ENCODE measurements around the gene CEP350. TPM values are rescaled to one million over a fixed set of nuclear protein-coding genes. Genes with fewer than 3 reads are reported as not detected.
A peak's percentile ranks its signal among the peaks of the same experiment; 100 is the strongest.
"Not testable (repeated sequence)": the region's sequence is repeated elsewhere in the genome, so short reads cannot be mapped to it uniquely, and the experiment has no call there.

The CEP350 gene
- total RNA-seq, 1 donor, result 76.0 TPM

DNA sequence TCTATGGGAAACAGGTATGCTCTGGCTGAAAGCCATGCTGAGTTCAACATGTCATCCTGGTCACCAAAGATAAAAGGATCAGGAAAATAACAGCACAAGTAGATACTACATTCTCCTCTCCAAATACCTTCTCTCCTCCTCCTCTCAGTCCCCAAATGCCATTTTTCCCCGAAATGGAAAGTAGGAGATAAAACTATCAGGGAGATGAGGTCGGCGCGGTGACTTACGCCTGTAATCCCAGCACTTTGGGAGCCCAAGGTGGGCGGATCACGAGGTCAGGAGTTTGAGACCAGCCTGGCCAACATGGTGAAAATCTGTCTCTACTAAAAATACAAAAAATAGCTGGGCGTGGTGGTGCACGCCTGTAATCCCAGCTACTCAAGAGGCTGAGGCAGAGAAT, 179.1 kb downstream of the CEP350 start:
- peaks cover 39% of the 10 kb centered on the region for H3K4me1 ChIP-seq (ENCODE audit: insufficient read depth, low read length)
- not testable (repeated sequence) for H3K4me3 ChIP-seq (ENCODE audit: low read length); H3K27me3 ChIP-seq (ENCODE audit: insufficient read depth, low read length); H3K9me3 ChIP-seq (ENCODE audit: low read depth, low read length)

DNA sequence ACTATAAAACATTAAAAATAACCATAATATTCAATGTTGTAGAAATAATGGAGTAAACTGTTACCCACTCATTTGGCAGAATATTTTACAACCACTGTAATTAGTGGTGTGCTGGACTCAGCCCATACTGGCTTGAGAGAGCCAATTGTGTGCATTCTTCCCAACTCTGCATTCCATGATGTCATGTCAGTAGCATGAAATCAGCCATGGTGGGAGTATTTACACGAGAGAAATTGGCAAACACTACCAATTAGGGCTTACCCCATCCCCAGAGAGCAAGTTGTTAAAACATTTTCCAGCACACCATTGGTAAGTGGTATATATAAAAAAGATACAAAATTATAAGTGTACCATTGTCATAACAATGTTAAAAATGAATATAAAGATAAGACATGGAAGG, 180.9 kb downstream of the CEP350 start:
- H3K4me3 ChIP-seq (ENCODE audit: low read length), result no peak overlapping the region
- peaks cover 8% of the 10 kb centered on the region for H3K27me3 ChIP-seq (ENCODE audit: insufficient read depth, low read length)
- H3K9me3 ChIP-seq (ENCODE audit: low read depth, low read length), result no peaks in the 10 kb centered on the region
- H3K4me1 ChIP-seq (ENCODE audit: insufficient read depth, low read length), result peaks cover 26% of the 10 kb centered on the region

DNA sequence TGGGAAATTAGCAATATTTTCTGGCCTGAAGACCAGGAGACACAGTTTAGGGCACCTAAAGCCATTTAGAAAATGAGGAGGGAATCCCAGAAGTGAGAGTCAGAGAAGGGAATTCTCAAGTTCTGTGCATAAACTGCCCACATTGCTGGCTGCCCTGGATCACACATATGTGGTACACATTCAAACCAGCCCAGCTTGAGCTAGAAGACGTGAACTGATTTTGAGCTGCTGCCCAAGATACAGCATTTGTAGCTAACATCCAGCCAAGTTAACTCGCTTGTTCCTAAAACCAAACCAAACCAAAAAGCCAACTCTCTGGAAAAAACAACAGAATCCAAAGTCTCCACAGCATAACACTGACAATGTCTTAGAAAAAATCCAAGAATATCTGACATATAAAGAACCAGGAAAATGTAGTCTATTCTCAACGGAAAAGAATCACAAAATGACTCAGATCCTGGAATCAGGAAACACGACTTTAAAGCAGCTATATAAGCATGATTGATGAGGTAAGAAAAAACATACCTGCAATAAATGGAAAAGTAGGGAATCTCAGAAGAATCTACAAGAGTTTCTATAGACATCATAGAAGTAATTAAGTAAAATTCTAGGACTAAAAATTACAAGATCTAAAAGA, 181.8 kb downstream of the CEP350 start:
- Histone ChIP-seq H3K4me3 (ENCODE audit: low read length) (no peak overlapping the region), H3K9me3 (ENCODE audit: low read depth, low read length) (no peaks in the 10 kb centered on the region), H3K4me1 (ENCODE audit: insufficient read depth, low read length) (peaks cover 18% of the 10 kb centered on the region), H3K27me3 (ENCODE audit: insufficient read depth, low read length) (peaks cover 8% of the 10 kb centered on the region)

DNA sequence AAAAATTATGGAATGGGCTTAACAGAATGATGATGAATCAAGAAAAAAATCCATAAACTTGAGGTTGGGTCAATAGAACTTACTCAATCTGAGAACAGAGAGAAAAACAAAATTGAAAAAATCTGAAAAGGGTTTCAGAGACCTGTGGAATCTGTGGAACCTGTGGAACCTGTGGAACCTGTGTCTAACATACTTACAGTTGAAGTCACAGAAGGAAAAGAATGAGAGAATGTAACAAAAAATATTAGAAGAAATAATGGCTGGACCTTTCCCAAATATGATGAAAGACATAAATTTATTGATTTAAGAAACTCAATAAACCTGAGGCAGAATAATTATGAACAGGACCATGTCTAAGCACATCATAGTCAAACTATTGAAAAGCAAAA, 182.4 kb downstream of the CEP350 start:
- Histone ChIP-seq H3K4me3 (ENCODE audit: low read length) (no peak overlapping the region), H3K4me1 (ENCODE audit: insufficient read depth, low read length) (peaks cover 15% of the 10 kb centered on the region), H3K27me3 (ENCODE audit: insufficient read depth, low read length) (peaks cover 8% of the 10 kb centered on the region), H3K9me3 (ENCODE audit: low read depth, low read length) (no peaks in the 10 kb centered on the region)

GRCh38 chr1:180137776-180138175, 183.2 kb downstream of the CEP350 start:
- H3K27me3 ChIP-seq (ENCODE audit: insufficient read depth, low read length), result peaks cover 8% of the 10 kb centered on the region
- H3K4me1 ChIP-seq (ENCODE audit: insufficient read depth, low read length), result peaks cover 7% of the 10 kb centered on the region
- no peak overlapping the region for H3K4me3 ChIP-seq (ENCODE audit: low read length)
- H3K9me3 ChIP-seq (ENCODE audit: low read depth, low read length), result no peaks in the 10 kb centered on the region

GRCh38 chr1:180141381-180141934, 186.8 kb downstream of the CEP350 start:
- H3K4me1 ChIP-seq (ENCODE audit: insufficient read depth, low read length), result peaks cover 8% of the 10 kb centered on the region
- H3K9me3 ChIP-seq (ENCODE audit: low read depth, low read length), result no peaks in the 10 kb centered on the region
- peaks cover 2% of the 10 kb centered on the region for H3K27me3 ChIP-seq (ENCODE audit: insufficient read depth, low read length)
- no peak overlapping the region for H3K4me3 ChIP-seq (ENCODE audit: low read length)

GRCh38 chr1:180143359-180143758, 188.7 kb downstream of the CEP350 start:
- H3K4me1 ChIP-seq (ENCODE audit: insufficient read depth, low read length), result peaks cover 8% of the 10 kb centered on the region
- no peaks in the 10 kb centered on the region for H3K9me3 ChIP-seq (ENCODE audit: low read depth, low read length)
- no peak overlapping the region for H3K4me3 ChIP-seq (ENCODE audit: low read length)
- H3K27me3 ChIP-seq (ENCODE audit: insufficient read depth, low read length), result no peaks in the 10 kb centered on the region

DNA sequence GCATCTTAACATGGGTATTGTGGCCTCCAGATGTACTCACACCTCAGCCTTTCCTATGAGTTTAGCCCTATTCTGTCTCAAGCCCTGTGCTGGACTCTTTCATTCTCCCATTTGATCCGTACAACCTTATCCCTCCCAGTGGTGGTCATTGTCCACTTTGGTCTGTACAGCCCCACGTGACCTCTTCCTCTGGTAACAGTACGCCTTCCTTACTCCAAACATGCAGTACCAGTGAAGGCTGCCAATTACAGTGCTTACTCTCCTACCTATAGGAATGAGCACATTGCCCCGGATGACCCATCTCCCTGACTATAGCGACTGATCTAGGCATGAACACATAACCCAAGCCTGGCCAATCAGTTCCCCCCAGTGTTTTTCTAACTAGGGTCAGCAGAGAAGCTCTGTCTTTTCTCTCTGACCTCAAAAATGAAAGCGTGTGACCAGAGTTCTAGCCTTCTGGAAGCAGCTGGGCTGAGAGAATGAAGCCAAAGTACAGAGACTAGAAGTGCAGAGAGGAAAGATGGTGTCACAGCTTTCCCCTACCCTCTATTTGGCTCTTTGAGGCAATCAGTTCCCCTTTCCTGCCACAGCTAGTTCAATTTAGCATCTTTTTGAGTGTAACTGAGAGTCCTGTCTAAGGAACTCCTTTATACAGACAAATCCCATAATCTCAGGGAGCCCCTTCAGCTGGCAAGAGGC, 190.2 kb downstream of the CEP350 start:
- no peaks in the 10 kb centered on the region for H3K27me3 ChIP-seq (ENCODE audit: insufficient read depth, low read length)
- H3K4me3 ChIP-seq (ENCODE audit: low read length), result no peak overlapping the region
- peaks cover 8% of the 10 kb centered on the region for H3K4me1 ChIP-seq (ENCODE audit: insufficient read depth, low read length)
- no peaks in the 10 kb centered on the region for H3K9me3 ChIP-seq (ENCODE audit: low read depth, low read length)

DNA sequence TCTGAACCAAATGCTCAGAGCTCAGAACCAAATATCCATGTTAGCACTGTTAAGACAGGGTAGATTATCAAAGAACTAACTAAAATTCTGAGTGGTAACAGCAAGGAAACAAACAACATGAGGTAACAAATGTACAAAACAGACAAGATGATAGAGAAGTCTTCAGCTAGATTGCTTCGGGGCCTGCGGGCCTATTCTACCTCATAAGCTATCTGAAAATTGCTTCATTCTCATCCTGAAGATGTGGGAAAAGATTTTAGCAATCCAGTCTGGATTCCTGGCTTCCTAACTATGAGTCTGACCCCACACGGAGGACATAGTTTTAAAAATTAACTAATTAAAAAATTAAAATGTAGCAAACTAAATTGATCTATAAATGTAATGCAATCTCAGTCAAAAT, 190.8 kb downstream of the CEP350 start:
- Histone ChIP-seq H3K27me3 (ENCODE audit: insufficient read depth, low read length) (no peaks in the 10 kb centered on the region), H3K4me1 (ENCODE audit: insufficient read depth, low read length) (peaks cover 10% of the 10 kb centered on the region), H3K9me3 (ENCODE audit: low read depth, low read length) (no peaks in the 10 kb centered on the region), H3K4me3 (ENCODE audit: low read length) (no peak overlapping the region)

DNA sequence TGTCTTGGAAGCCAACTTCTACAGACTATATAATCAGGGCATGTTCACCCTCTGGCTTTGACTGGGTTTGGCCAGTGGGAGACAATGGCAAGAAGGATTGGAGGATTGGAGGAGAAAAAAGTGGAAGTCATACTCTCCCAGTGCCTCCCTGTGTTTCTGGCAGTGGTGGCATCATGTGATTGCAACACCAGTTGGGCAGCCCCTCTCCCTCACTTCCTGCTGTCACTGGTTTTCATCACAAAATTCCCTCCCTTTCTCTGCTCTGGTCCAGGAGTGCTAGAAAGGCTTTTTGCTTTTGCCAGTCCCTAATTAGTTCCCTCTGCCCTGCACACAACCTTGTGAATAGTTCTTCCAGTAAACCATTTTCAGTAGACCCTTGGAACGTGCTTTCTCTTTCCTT, 196.4 kb downstream of the CEP350 start:
- Histone ChIP-seq H3K9me3 (ENCODE audit: low read depth, low read length) (no peaks in the 10 kb centered on the region), H3K4me3 (ENCODE audit: low read length) (no peak overlapping the region), H3K4me1 (ENCODE audit: insufficient read depth, low read length) (peaks cover 31% of the 10 kb centered on the region), H3K27me3 (ENCODE audit: insufficient read depth, low read length) (no peaks in the 10 kb centered on the region)

DNA sequence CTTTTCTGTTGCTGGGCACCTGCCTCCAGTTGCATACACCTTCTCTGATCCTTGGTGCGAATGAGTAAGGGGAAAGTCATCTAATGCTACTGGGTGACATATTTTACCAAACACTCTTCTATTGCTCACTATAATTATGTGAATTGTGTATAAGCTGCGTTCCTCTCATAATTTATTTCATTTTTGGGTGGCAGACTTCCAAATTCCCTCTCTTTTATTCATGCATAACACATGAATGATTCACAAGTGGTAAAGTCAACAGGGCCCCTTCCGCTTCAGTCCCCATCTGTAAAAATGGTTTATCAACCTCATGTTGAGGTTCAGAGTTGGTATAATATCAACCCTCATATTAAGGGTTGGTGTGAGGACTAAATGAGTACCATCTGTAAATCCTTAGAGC, 196.9 kb downstream of the CEP350 start:
- H3K4me1 ChIP-seq (ENCODE audit: insufficient read depth, low read length), result peaks cover 36% of the 10 kb centered on the region
- no peaks in the 10 kb centered on the region for H3K27me3 ChIP-seq (ENCODE audit: insufficient read depth, low read length)
- H3K4me3 ChIP-seq (ENCODE audit: low read length), result no peak overlapping the region
- no peaks in the 10 kb centered on the region for H3K9me3 ChIP-seq (ENCODE audit: low read depth, low read length)

DNA sequence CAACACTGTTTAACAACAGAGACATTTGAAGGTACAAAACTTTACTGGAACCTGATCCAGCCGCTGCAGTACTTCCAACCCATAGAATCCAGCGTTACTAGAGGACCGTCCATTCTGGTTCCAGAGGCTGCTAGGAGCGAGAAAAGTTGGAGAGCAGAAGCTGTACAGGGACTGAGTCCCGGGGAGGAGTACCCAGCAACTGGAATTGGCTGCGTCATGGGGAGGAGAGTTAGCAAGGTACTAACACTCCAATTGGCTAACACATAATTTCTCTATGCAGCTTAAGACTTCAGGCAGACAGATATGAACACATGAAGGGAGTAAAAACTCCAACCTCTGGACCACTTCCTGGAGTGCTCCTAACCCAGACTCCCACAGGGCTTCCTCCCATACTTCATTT, 198.0 kb downstream of the CEP350 start:
- Histone ChIP-seq H3K27me3 (ENCODE audit: insufficient read depth, low read length) (no peaks in the 10 kb centered on the region), H3K9me3 (ENCODE audit: low read depth, low read length) (no peaks in the 10 kb centered on the region), H3K4me1 (ENCODE audit: insufficient read depth, low read length) (peaks cover 47% of the 10 kb centered on the region), H3K4me3 (ENCODE audit: low read length) (no peak overlapping the region)

DNA sequence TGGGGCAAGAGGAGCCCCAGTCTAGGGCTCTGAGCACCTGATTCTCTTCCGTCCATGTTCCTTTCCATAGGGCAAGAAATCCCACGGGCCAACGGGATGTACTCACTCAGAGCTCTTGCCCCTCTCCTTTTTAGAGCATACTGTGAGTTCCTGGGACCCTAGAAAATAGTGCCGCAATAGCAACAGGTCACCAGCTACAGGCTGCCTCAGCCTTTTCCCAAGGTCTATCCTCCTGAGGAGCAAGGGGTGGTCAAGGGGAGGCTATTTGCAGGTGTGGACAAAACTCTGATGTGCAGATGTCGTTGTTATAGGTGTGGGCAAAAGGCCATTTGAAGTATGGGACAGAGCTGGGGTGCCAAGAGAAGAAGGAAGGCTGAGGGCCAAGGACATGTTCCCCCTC, 198.4 kb downstream of the CEP350 start:
- no peaks in the 10 kb centered on the region for H3K27me3 ChIP-seq (ENCODE audit: insufficient read depth, low read length)
- no peaks in the 10 kb centered on the region for H3K9me3 ChIP-seq (ENCODE audit: low read depth, low read length)
- H3K4me3 ChIP-seq (ENCODE audit: low read length), result no peak overlapping the region
- peaks cover 52% of the 10 kb centered on the region for H3K4me1 ChIP-seq (ENCODE audit: insufficient read depth, low read length)

DNA sequence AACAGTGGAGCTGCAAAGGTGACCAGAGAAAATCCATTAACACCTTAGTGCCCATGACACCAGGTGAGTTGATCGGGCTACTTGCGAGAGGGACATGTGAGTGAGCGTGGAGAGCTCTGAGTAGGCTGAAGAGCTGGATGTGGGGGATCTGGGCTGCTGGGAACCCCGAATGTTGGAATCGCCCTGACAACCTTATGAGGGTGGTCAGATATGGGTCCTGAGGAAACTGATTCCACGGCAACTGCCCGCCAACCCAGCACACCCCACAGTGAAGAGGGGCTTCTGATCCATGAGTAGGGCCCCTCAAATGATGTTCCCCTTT, 199.4 kb downstream of the CEP350 start:
- Histone ChIP-seq H3K27me3 (ENCODE audit: insufficient read depth, low read length) (no peaks in the 10 kb centered on the region), H3K4me3 (ENCODE audit: low read length) (peak overlapping the region; percentile 70), H3K4me1 (ENCODE audit: insufficient read depth, low read length) (peaks cover 61% of the 10 kb centered on the region), H3K9me3 (ENCODE audit: low read depth, low read length) (no peaks in the 10 kb centered on the region)

GRCh38 chr1:180154325-180155181, 199.9 kb downstream of the CEP350 start, which contains the start of gene QSOX1:
Gene QSOX1 (plus strand): TSS chr1:180154869. CDS start chr1:180154908, 39 bp downstream.
- Histone ChIP-seq H3K4me1 (ENCODE audit: insufficient read depth, low read length) (peaks cover 67% of the 10 kb centered on the region), H3K27me3 (ENCODE audit: insufficient read depth, low read length) (no peaks in the 10 kb centered on the region), H3K9me3 (ENCODE audit: low read depth, low read length) (no peaks in the 10 kb centered on the region), H3K4me3 (ENCODE audit: low read length) (peak within 1 kb of the TSS; percentile 70)

Measured in mononuclear cell (primary cell).